HCT116 (cell line): ENCODE measurements around the gene FOXC2. TPM values are rescaled to one million over a fixed set of nuclear protein-coding genes. Genes with fewer than 3 reads are reported as not detected.

Source experiments
- ATAC-seq: fragments of 200-7000 bp; cut with Tn5 transposase; 2 replicates; pipeline ENCODE4 v1.9.1; 2020; ENCODE audit warnings: mild to moderate bottlenecking, moderate library complexity
- BruUV-seq: library from RNA; stranded (reverse); fragments of 400-500 nt; replicated peaks from 2 replicates; lab custom pipeline; 2021; lab: Mats Ljungman, UMichigan
- CTCF ChIA-PET: fragments of 300-600 bp; sonication (Branson Sonifier 250); formaldehyde crosslinking; loops from one replicate; lab custom pipeline; 2021; ENCODE audit warnings: antibody characterized with exemption; lab: Charles Lee
- POLR2A ChIA-PET: fragments of 300-600, 350-600 bp; sonication (Branson Sonifier 250); formaldehyde crosslinking; loops from one replicate; lab custom pipeline; 2021; ENCODE audit warnings: antibody characterized with exemption; lab: Charles Lee
- RAD21 ChIA-PET, 2 experiments: fragments of 300-600 bp; sonication (Branson Sonifier 250); formaldehyde crosslinking; loops; one replicate each; lab custom pipeline; 2023; ENCODE audit warnings: low total read pairs in 2 of 2; ENCODE audit not compliant: uncharacterized antibody in 2 of 2, unreplicated experiment in 2 of 2, low non-redundant PET in 1 of 2; lab: Charles Lee
- DNase-seq: peaks from one replicate; pipeline ENCODE4 v3.0.0-alpha.2; 2010; ENCODE audit warnings: low read depth, low spot score
- H2AFZ ChIP-seq: fragments of 200-600 bp; shearing (Covaris generic), sonication (generic); 2 replicates; pipeline ENCODE4 v1.6.1; 2017; ENCODE audit warnings: low read depth, mixed run types, mixed read lengths, antibody characterized with exemption, low read length; ENCODE audit not compliant: poor library complexity, severe bottlenecking
- H3K27ac ChIP-seq: 2 replicates; pipeline ENCODE4 v1.5.1; 2012; ENCODE audit warnings: low read depth, low read length
- H3K27me3 ChIP-seq: fragments of 200-600 bp; sonication (generic); 2 replicates; pipeline ENCODE4 v1.6.1; 2016; ENCODE audit warnings: mixed run types, low read length, mixed read lengths; ENCODE audit not compliant: insufficient read depth
- H3K36me3 ChIP-seq, 2 experiments: fragments of 200-500 bp in 1 of 2; fragments of 200-600 bp in 1 of 2; sonication (Bioruptor generic) in 1 of 2; sonication (generic) in 1 of 2; 2 replicates each; pipeline versions ENCODE4 v1.5.1 to v1.6.1; 2014 to 2016; ENCODE audit warnings: low read length in 2 of 2, inconsistent platforms in 1 of 2, mixed read lengths in 1 of 2, mixed run types in 1 of 2; ENCODE audit not compliant: insufficient read depth in 2 of 2, control insufficient read depth in 1 of 2
- H3K4me1 ChIP-seq, 2 experiments: fragments of 200-600 bp in 1 of 2; sonication (generic) in 1 of 2; 2 replicates each; pipeline versions ENCODE4 v1.5.1 to v1.6.1; 2012 to 2017; ENCODE audit warnings: low read length in 2 of 2, inconsistent platforms in 1 of 2, mild to moderate bottlenecking in 1 of 2, mixed read lengths in 1 of 2, mixed run types in 1 of 2, moderate library complexity in 1 of 2; ENCODE audit not compliant: insufficient read depth in 2 of 2, control insufficient read depth in 1 of 2
- H3K4me2 ChIP-seq: fragments of 200-600 bp; sonication (generic); 2 replicates; pipeline ENCODE4 v1.6.1; 2017; ENCODE audit warnings: mixed run types, low read length, mixed read lengths
- H3K4me3 ChIP-seq, 2 experiments: fragments of 200-600 bp in 1 of 2; sonication (generic) in 1 of 2; replicated peaks in 1 of 2; 2 replicates each; pipeline ENCODE4 v1.5.1; 2011 to 2016; ENCODE audit warnings: low read length in 2 of 2, control low read depth in 1 of 2, low read depth in 1 of 2, mild to moderate bottlenecking in 1 of 2, mixed read lengths in 1 of 2, mixed run types in 1 of 2
- H3K79me2 ChIP-seq: fragments of 200-600 bp; sonication (generic); 2 replicates; pipeline ENCODE4 v1.6.1; 2017; ENCODE audit warnings: mild to moderate bottlenecking, mixed run types, low read length, moderate library complexity, mixed read lengths; ENCODE audit not compliant: insufficient read depth
- H3K9ac ChIP-seq: fragments of 200-600 bp; sonication (generic); 2 replicates; pipeline ENCODE4 v1.6.1; 2016; ENCODE audit warnings: low read length, mixed read lengths
- H3K9me2 ChIP-seq: fragments of 200-600 bp; sonication (generic), shearing (Covaris generic); 2 replicates; pipeline ENCODE4 v1.6.1; 2017; ENCODE audit warnings: mixed run types, mild to moderate bottlenecking, moderate library complexity; ENCODE audit not compliant: insufficient read depth
- H3K9me3 ChIP-seq, 2 experiments: fragments of 200-500 bp in 1 of 2; fragments of 200-600 bp in 1 of 2; sonication (Bioruptor generic) in 1 of 2; sonication (generic) in 1 of 2; 2 replicates each; pipeline ENCODE4 v1.6.1; 2014 to 2017; ENCODE audit warnings: low read length in 2 of 2, mixed read lengths in 2 of 2, inconsistent platforms in 1 of 2, low read depth in 1 of 2, mild to moderate bottlenecking in 1 of 2, mixed run types in 1 of 2, moderate library complexity in 1 of 2; ENCODE audit not compliant: control insufficient read depth in 1 of 2, insufficient read depth in 1 of 2
- H4K20me1 ChIP-seq: fragments of 200-600 bp; sonication (generic), shearing (Covaris generic); 2 replicates; pipeline ENCODE4 v1.6.1; 2017; ENCODE audit warnings: mixed run types, mild to moderate bottlenecking, moderate library complexity; ENCODE audit not compliant: insufficient read depth
- CEBPB ChIP-seq: IDR thresholded peaks from 2 replicates; pipeline ENCODE4 v1.6.1; 2012; ENCODE audit warnings: low read depth
- FOSL1 ChIP-seq: IDR thresholded peaks from 2 replicates; pipeline ENCODE4 v1.6.1; 2012; ENCODE audit warnings: low read depth
- POLR2A ChIP-seq: IDR thresholded peaks from 2 replicates; pipeline ENCODE4 v1.7.0; 2011; ENCODE audit warnings: borderline replicate concordance; ENCODE audit not compliant: insufficient read depth, insufficient read length; ENCODE audit errors: extremely low read depth
- REST ChIP-seq: IDR thresholded peaks from 2 replicates; pipeline ENCODE4 v1.6.1; 2012; ENCODE audit warnings: low read depth
- TCF7L2 ChIP-seq: IDR thresholded peaks from 2 replicates; pipeline ENCODE4 v1.7.0; 2011; ENCODE audit warnings: borderline replicate concordance, inconsistent platforms; ENCODE audit not compliant: insufficient read depth, insufficient read length; ENCODE audit errors: extremely low read depth
- ZNF274 ChIP-seq: fragments of 200-500 bp; sonication (Bioruptor generic); IDR thresholded peaks from 2 replicates; pipeline ENCODE4 v1.6.1; 2014; ENCODE audit warnings: mild to moderate bottlenecking, low read depth, low read length, inconsistent platforms
- intact Hi-C: fragments of 100-400 bp; cut with micrococcal nuclease; formaldehyde crosslinking; loops from 2 replicates; pipeline ENCODE4 v1.10.0; 2022
- total RNA-seq: library from RNA; stranded (reverse); gene quantifications from one replicate; pipeline ENCODE4 v1.2.1, GENCODE V29; 2021; ENCODE audit not compliant: unreplicated experiment

The FOXC2 gene
- total RNA-seq, 1 experiment from 2014 or later = 0.22 TPM

GRCh38 chr16:86590501-86591144 lies 24.0 kb downstream of the FOXC2 start:
- RAD21 ChIA-PET = no interaction called here
- H3K27ac ChIP-seq = no peak overlapping the region
- no peak for TF ChIP-seq REST
- TF ChIP-seq ZNF274 = no peak
- TF ChIP-seq CEBPB = no peak
- TF ChIP-seq FOSL1 = no peak
- no peak for TF ChIP-seq POLR2A
- no peak for TF ChIP-seq TCF7L2
- H3K4me3 ChIP-seq = no peak overlapping the region
- H3K36me3 ChIP-seq = no peaks in the 10 kb centered on the region
- no peaks in the 10 kb centered on the region for H4K20me1 ChIP-seq
- peaks cover 0 to under 1% of the 10 kb centered on the region in 2 experiments; a peak in 1 of 4 replicates for H3K4me1 ChIP-seq
- no peaks in the 10 kb centered on the region for H3K9me2 ChIP-seq
- ATAC-seq (no peak), DNase-seq (no peak)
- no peaks in the 10 kb centered on the region for H3K79me2 ChIP-seq
- H3K4me2 ChIP-seq = no peak overlapping the region
- intact Hi-C loops = no loop called here
- CTCF ChIA-PET = no interaction called here
- no peak overlapping the region for H2AFZ ChIP-seq
- POLR2A ChIA-PET = no interaction called here
- H3K27me3 ChIP-seq = peaks cover 56% of the 10 kb centered on the region
- BruUV-seq = no TSS peak
- no peaks in the 10 kb centered on the region for H3K9me3 ChIP-seq
- H3K9ac ChIP-seq = no peak overlapping the region
